Tibial nerve (tissue), 4 donors: ENCODE measurements around the gene FANCC.
"Not testable (repeated sequence)": the region's sequence is repeated elsewhere in the genome, so short reads cannot be mapped to it uniquely, and the experiment has no call there.

Source experiments
- CTCF ChIP-seq, 5 experiments: fragments of 200-600 bp in 3 of 5; fragments of 450-650 bp in 2 of 5; sonication (generic) in 3 of 5; IDR thresholded peaks; one replicate each; pipeline ENCODE4 v1.5.1; 2016 to 2019; ENCODE audit warnings: antibody characterized with exemption in 5 of 5, mild to moderate bottlenecking in 3 of 5, moderate library complexity in 2 of 5
- EP300 ChIP-seq, 2 donors: sonication (generic); formaldehyde crosslinking; IDR thresholded peaks; one replicate each; pipeline ENCODE4 v1.6.1; 2017; ENCODE audit warnings: antibody characterized with exemption in 2 of 2, mild to moderate bottlenecking in 1 of 2
- POLR2A ChIP-seq, 2 donors: fragments of 450-650 bp; IDR thresholded peaks; one replicate each; pipeline ENCODE4 v1.6.1; 2017; ENCODE audit warnings: antibody characterized with exemption in 2 of 2, mild to moderate bottlenecking in 2 of 2, moderate library complexity in 2 of 2

DNA sequence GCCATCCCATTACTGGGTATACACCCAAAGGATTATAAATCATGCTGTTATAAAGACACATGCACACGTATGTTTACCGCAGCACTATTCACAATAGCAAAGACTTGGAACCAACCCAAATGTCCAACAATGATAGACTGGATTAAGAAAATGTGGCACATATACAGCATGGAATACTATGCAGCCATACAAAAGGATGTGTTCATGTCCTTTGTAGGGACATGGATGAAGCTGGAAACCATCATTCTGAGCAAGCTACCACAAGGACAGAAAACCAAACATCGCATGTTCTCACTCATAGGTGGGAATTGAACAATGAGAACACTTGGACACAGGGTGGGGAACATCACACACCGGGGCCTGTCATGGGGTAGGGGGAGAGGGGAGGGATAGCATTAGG is 97.2 kb downstream of the FANCC start:
- not testable (repeated sequence) for TF ChIP-seq CTCF, POLR2A, EP300 (IDR thresholded peaks at IDR 0.05)
